ENCODE results near the gene ARL6IP5. TPM values are rescaled to one million over a fixed set of nuclear protein-coding genes. Genes with fewer than 3 reads are reported as not detected.

The ARL6IP5 gene
- total RNA-seq, 1 experiment from 2014 or later: 16.9 TPM

DNA sequence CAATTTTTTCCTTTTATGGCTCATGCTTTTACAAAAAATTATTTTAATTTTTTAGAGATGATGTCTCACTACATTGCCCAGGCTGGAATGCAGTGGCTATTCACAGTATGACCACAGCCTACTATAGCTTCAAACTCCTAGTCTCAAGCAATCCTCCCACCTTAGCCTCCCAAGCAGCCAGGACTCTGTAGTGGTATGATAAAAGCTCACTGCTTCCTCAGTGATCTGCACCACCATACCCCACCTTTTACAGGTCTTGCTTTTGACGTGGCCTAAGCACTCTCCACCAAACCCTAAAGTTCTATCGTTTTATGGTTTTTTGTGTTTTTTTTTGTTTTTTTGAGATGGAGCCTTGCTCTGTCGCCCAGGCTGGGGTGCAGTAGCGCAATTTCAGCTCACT, 18.6 kb upstream of the ARL6IP5 start:
- Mint-ChIP-seq H3K4me3 (no peak overlapping the region), H3K9me3 (no peaks in the 10 kb centered on the region), H3K36me3 (ENCODE audit: insufficient read depth in 1 of 3, low read depth in 3 of 3) (peaks cover 9 to 28% (median 28%) of the 10 kb centered on the region in 3 experiments; a peak in 6 of 7 replicates), H3K4me1 (no peaks in the 10 kb centered on the region), H3K27ac (no peak overlapping the region), H3K27me3 (ENCODE audit: low read depth) (no peaks in the 10 kb centered on the region)
- no peaks in the 10 kb centered on the region for H3K79me2 ChIP-seq (ENCODE audit: insufficient read depth, low read length)
- no peak overlapping the region for H3K4me2 ChIP-seq (ENCODE audit: insufficient read depth, insufficient read length, low read length)
- no peak overlapping the region for H3K23ac ChIP-seq (ENCODE audit: insufficient read length, low read depth, low read length)
- no peaks in the 10 kb centered on the region for H4K20me1 ChIP-seq (ENCODE audit: control insufficient read depth, insufficient read depth, insufficient read length)
- H3K27me3 ChIP-seq (ENCODE audit: insufficient read depth, low read length): no peaks in the 10 kb centered on the region
- no peak overlapping the region for H2BK5ac ChIP-seq (ENCODE audit: insufficient read length, low read length)
- no peaks in the 10 kb centered on the region for H3K79me1 ChIP-seq (ENCODE audit: insufficient read depth, low read depth, low read length, poor library complexity, severe bottlenecking)
- H3K23me2 ChIP-seq (ENCODE audit: insufficient read length, low read depth, low read length, poor library complexity, severe bottlenecking): no peaks in the 10 kb centered on the region
- H2BK12ac ChIP-seq (ENCODE audit: insufficient read length, low read depth, low read length): no peak overlapping the region
- no peak for DNase-seq
- no peaks in the 10 kb centered on the region for H3K4me1 ChIP-seq (ENCODE audit: insufficient read depth, low read length)
- no peak overlapping the region for H4K8ac ChIP-seq (replicated peaks; ENCODE audit: insufficient read length, low read depth, low read length)
- no peak overlapping the region for H2BK20ac ChIP-seq (ENCODE audit: low read depth, low read length, poor library complexity, severe bottlenecking)
- H3K14ac ChIP-seq (ENCODE audit: insufficient read depth, low read length): no peak overlapping the region
- no peaks in the 10 kb centered on the region for H3K9me3 ChIP-seq (ENCODE audit: control insufficient read depth, low read depth, low read length)
- no peak overlapping the region for H3K9ac ChIP-seq (ENCODE audit: extremely low read depth, insufficient read length, low read length)
- H3K27ac ChIP-seq (ENCODE audit: insufficient read length, low read depth, low read length): no peak overlapping the region
- H2BK120ac ChIP-seq (ENCODE audit: low read depth, low read length, poor library complexity, severe bottlenecking): no peak overlapping the region
- TF ChIP-seq, protein P1, sequence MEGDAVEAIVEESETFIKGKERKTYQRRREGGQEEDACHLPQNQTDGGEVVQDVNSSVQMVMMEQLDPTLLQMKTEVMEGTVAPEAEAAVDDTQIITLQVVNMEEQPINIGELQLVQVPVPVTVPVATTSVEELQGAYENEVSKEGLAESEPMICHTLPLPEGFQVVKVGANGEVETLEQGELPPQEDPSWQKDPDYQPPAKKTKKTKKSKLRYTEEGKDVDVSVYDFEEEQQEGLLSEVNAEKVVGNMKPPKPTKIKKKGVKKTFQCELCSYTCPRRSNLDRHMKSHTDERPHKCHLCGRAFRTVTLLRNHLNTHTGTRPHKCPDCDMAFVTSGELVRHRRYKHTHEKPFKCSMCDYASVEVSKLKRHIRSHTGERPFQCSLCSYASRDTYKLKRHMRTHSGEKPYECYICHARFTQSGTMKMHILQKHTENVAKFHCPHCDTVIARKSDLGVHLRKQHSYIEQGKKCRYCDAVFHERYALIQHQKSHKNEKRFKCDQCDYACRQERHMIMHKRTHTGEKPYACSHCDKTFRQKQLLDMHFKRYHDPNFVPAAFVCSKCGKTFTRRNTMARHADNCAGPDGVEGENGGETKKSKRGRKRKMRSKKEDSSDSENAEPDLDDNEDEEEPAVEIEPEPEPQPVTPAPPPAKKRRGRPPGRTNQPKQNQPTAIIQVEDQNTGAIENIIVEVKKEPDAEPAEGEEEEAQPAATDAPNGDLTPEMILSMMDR (conservative IDR thresholded peaks at IDR 0.05): no peak
- no peak overlapping the region for H4K91ac ChIP-seq (ENCODE audit: insufficient read length, low read depth, low read length)
- no peak overlapping the region for H3T11ph ChIP-seq (ENCODE audit: low read length)
- no peak overlapping the region for H2AK5ac ChIP-seq (ENCODE audit: insufficient read length, low read length)
- H3K18ac ChIP-seq (ENCODE audit: insufficient read length, low read depth, low read length): no peak overlapping the region
- H4K5ac ChIP-seq (ENCODE audit: insufficient read length, low read depth, low read length): no peak overlapping the region
- H3K56ac ChIP-seq (ENCODE audit: insufficient read length, low read depth, low read length): no peak overlapping the region
- no CpG with 5 or more reads among the region's 4 CpGs for WGBS (ENCODE audit: extremely low coverage, insufficient read length, low lambda C conversion rate)
- no peak overlapping the region for H2BK15ac ChIP-seq (ENCODE audit: low read depth, low read length)
- no peak overlapping the region for H3K4ac ChIP-seq (ENCODE audit: low read depth, low read length)
- H2AFZ ChIP-seq (ENCODE audit: low read length): no peak overlapping the region

Data from H9 (cell line).